Measurements from ENCODE around the gene ZFYVE28. TPM values are rescaled to one million over a fixed set of nuclear protein-coding genes. Genes with fewer than 3 reads are reported as not detected.

The ZFYVE28 gene
- total and polyA plus RNA-seq, 2 of the 8 experiments (the other 6 are each of a cell fraction or from before 2014, with no cell fraction given): 1.7 to 4.9 TPM

DNA sequence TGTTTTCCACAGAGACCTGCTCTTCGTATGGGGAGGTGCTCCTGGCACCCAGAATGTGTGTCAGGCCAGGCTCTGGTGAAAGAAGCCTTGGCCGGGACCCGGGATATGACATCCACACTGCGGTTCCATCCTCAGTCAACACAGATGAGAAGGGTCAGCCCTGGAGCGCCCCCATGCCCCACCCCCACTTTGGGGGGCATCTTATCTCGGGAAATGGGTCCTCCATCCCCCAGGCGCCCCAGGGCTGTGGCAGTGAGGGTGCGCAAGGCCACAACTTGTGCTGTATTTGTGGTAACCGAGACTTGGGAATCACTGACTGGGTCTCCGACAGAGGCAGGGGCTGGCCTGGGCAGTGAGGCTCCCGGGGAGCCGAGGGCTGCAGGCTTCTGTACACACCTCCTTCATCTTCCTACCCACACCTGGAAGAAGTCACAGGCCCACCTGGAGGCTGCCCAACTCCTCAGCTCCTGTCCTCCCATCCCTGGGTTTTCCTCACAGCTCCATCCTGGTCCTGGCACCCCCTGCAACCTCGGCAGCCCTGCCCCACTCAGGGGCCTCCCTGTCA, 8.3 kb upstream of the ZFYVE28 start:
- no peak overlapping the region for H3K9ac ChIP-seq (replicated peaks in 1 of 4; ENCODE audit: extremely low read depth in 1 of 4, low read depth in 3 of 4, low read length in 3 of 4)
- H3K18ac ChIP-seq (ENCODE audit: extremely low read depth, low read length): no peak overlapping the region
- no peak overlapping the region for H3K4me2 ChIP-seq (ENCODE audit: insufficient read depth in 1 of 2, low read depth in 2 of 2, low read length in 2 of 2)
- no peak overlapping the region for H3K14ac ChIP-seq (ENCODE audit: insufficient read length)
- H3K23ac ChIP-seq (ENCODE audit: insufficient read length): no peak overlapping the region
- no peak for FAIRE-seq
- H3K23me2 ChIP-seq (ENCODE audit: low read depth, low read length): no peaks in the 10 kb centered on the region
- H2BK20ac ChIP-seq (ENCODE audit: low read length): no peak overlapping the region
- no peak overlapping the region for H4K5ac ChIP-seq (ENCODE audit: insufficient read length, low read depth, low read length)
- no peak overlapping the region; the same call in 1 of the 2 replicates for H4K8ac ChIP-seq (ENCODE audit: extremely low read depth, insufficient read depth, low read length)
- peaks cover 0 to 12% (median 4%) of the 10 kb centered on the region in 4 experiments; a peak in 5 of 7 replicates for H3K4me1 ChIP-seq (replicated peaks in 1 of 4; ENCODE audit: control insufficient read depth in 3 of 4, insufficient read depth in 4 of 4, low read length in 3 of 4)
- H2BK120ac ChIP-seq (replicated peaks; ENCODE audit: low read depth, low read length): no peak overlapping the region
- H3K4ac ChIP-seq (replicated peaks; ENCODE audit: insufficient read length, low read depth, low read length): no peak overlapping the region
- ChIA-PET POLR2A (ENCODE audit: partially characterized antibody) (no interaction called here), CTCF (ENCODE audit: partially characterized antibody) (interaction anchor here (0.7 to 4.0 kb wide), 6 partner anchors 10 to 206 kb away, joined by 3 to 40 read pairs (median 8); no protein-coding TSS in a partner anchor)
- no peak overlapping the region for H4K91ac ChIP-seq (replicated peaks; ENCODE audit: insufficient read length, low read length)
- H2BK5ac ChIP-seq (ENCODE audit: low read depth, low read length): no peak overlapping the region
- H3K36me3 ChIP-seq (ENCODE audit: control insufficient read depth in 2 of 4, insufficient read depth in 4 of 4, low read length in 3 of 4): no peaks in the 10 kb centered on the region
- no peak for TF ChIP-seq SP1 (IDR thresholded peaks at IDR 0.05; ENCODE audit: low read depth, low read length)
- TF ChIP-seq EZH2 (IDR thresholded peaks at IDR 0.05; ENCODE audit: low read depth, low read length, severe bottlenecking): no peak
- TF ChIP-seq KDM4A (IDR thresholded peaks at IDR 0.05; ENCODE audit: low read depth, low read length, severe bottlenecking): no peak
- TF ChIP-seq NRF1 (IDR thresholded peaks at IDR 0.05; ENCODE audit: low read depth, low read length): no peak
- no peak for TF ChIP-seq MAFK (IDR thresholded peaks at IDR 0.05; ENCODE audit: low read depth, low read length)
- TF ChIP-seq SUZ12 (IDR thresholded peaks at IDR 0.05; ENCODE audit: low read length): no peak
- TF ChIP-seq, protein P1, sequence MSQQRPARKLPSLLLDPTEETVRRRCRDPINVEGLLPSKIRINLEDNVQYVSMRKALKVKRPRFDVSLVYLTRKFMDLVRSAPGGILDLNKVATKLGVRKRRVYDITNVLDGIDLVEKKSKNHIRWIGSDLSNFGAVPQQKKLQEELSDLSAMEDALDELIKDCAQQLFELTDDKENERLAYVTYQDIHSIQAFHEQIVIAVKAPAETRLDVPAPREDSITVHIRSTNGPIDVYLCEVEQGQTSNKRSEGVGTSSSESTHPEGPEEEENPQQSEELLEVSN (IDR thresholded peaks at IDR 0.05): no peak
- TF ChIP-seq, protein P2, sequence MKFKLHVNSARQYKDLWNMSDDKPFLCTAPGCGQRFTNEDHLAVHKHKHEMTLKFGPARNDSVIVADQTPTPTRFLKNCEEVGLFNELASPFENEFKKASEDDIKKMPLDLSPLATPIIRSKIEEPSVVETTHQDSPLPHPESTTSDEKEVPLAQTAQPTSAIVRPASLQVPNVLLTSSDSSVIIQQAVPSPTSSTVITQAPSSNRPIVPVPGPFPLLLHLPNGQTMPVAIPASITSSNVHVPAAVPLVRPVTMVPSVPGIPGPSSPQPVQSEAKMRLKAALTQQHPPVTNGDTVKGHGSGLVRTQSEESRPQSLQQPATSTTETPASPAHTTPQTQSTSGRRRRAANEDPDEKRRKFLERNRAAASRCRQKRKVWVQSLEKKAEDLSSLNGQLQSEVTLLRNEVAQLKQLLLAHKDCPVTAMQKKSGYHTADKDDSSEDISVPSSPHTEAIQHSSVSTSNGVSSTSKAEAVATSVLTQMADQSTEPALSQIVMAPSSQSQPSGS (IDR thresholded peaks at IDR 0.05; ENCODE audit: low read length): no peak
- TF ChIP-seq JUN (IDR thresholded peaks at IDR 0.05; ENCODE audit: low read depth, low read length): no peak
- H2BK12ac ChIP-seq (ENCODE audit: low read depth, low read length): no peak overlapping the region
- H2BK15ac ChIP-seq (ENCODE audit: low read length): no peak overlapping the region
- no peaks in the 10 kb centered on the region for H4K20me1 ChIP-seq (replicated peaks in 1 of 2; ENCODE audit: control insufficient read depth in 1 of 2, insufficient read depth in 2 of 2, low read length in 2 of 2)
- 86% methylated on average over 13 of the region's 13 CpGs; no CpG with 5 or more reads in 1 of the 2 experiments for WGBS, 2 experiments (ENCODE audit: extremely low coverage in 1 of 2, insufficient coverage in 1 of 2, insufficient read length in 1 of 2, insufficient replicate concordance in 2 of 2, low coverage in 1 of 2, low lambda C conversion rate in 2 of 2, missing lambda C conversion rate in 1 of 2)
- H3K56ac ChIP-seq (replicated peaks; ENCODE audit: insufficient read length, low read depth, low read length): no peak overlapping the region
- no peak overlapping the region for H3K27ac ChIP-seq (ENCODE audit: low read depth, low read length)
- DNase-seq (ENCODE audit: low read depth in 1 of 2, low spot score in 2 of 2): no peak
- H3K4me3 ChIP-seq (ENCODE audit: extremely low read depth in 1 of 4, insufficient read depth in 2 of 4, low read depth in 3 of 4, low read length in 4 of 4): no peak overlapping the region
- no peak overlapping the region for H2AK5ac ChIP-seq (ENCODE audit: low read depth, low read length)
- no peaks in the 10 kb centered on the region for H3K79me1 ChIP-seq (ENCODE audit: low read depth, low read length)
- H2AFZ ChIP-seq (ENCODE audit: low read length): no peak overlapping the region
- H3K27me3 ChIP-seq (replicated peaks in 1 of 4; ENCODE audit: control insufficient read depth in 3 of 4, extremely low read depth in 1 of 4, insufficient read depth in 3 of 4, low read length in 3 of 4): no peaks in the 10 kb centered on the region; a peak in 1 of 7 replicates
- no peaks in the 10 kb centered on the region for H3K9me3 ChIP-seq (ENCODE audit: insufficient read depth in 2 of 2, low read depth in 1 of 2, low read length in 1 of 2)
- no peaks in the 10 kb centered on the region for H3K79me2 ChIP-seq (ENCODE audit: control insufficient read depth in 1 of 2, insufficient read depth in 2 of 2, low read length in 2 of 2)

All from H1 (cell line).